GM19438 (cell line): ENCODE results near the gene AGPAT3.

Source experiments
- ATAC-seq: cut with Tn5 transposase; IDR thresholded peaks from one replicate; pipeline ENCODE4 v1.9.1; 2021; ENCODE audit warnings: low read depth; ENCODE audit not compliant: unreplicated experiment

Gene AGPAT3

GRCh38 chr21:43919871-43920801 lies 55.1 kb downstream of the AGPAT3 start:
- no peak for ATAC-seq

- no peak for ATAC-seq
Observed at GRCh38 chr21:43921571-43921978, 56.6 kb downstream of the AGPAT3 start.

- no peak for ATAC-seq
Observed at GRCh38 chr21:43921979-43922945, 57.2 kb downstream of the AGPAT3 start.

GRCh38 chr21:43922949-43923348 lies 57.9 kb downstream of the AGPAT3 start:
- no peak for ATAC-seq

- ATAC-seq: no peak
Observed at GRCh38 chr21:43923391-43923790, 58.4 kb downstream of the AGPAT3 start.

- no peak for ATAC-seq
Observed at GRCh38 chr21:43924421-43925095, 59.5 kb downstream of the AGPAT3 start.

- no peak for ATAC-seq
Observed at GRCh38 chr21:43925096-43925481, 60.1 kb downstream of the AGPAT3 start.

- no peak for ATAC-seq
Observed at GRCh38 chr21:43925609-43926008, 60.6 kb downstream of the AGPAT3 start.

- no peak for ATAC-seq
Observed at GRCh38 chr21:43926196-43926595, 61.2 kb downstream of the AGPAT3 start.

- ATAC-seq: no peak
Observed at GRCh38 chr21:43927591-43928221, 62.7 kb downstream of the AGPAT3 start.

GRCh38 chr21:43928222-43929125 lies 63.5 kb downstream of the AGPAT3 start:
- ATAC-seq: no peak

GRCh38 chr21:43929217-43929971 lies 64.4 kb downstream of the AGPAT3 start:
- no peak for ATAC-seq

GRCh38 chr21:43930074-43930847 lies 65.2 kb downstream of the AGPAT3 start:
- ATAC-seq: no peak

- no peak for ATAC-seq
Observed at GRCh38 chr21:43930848-43931375, 65.9 kb downstream of the AGPAT3 start.

- no peak for ATAC-seq
Observed at GRCh38 chr21:43931489-43931888, 66.5 kb downstream of the AGPAT3 start.

- ATAC-seq: no peak
Observed at GRCh38 chr21:43932005-43932404, 67.0 kb downstream of the AGPAT3 start.

- ATAC-seq: no peak
Observed at GRCh38 chr21:43933199-43933598, 68.2 kb downstream of the AGPAT3 start.
